Measurements from ENCODE around the gene BRI3. TPM values are rescaled to one million over a fixed set of nuclear protein-coding genes. Genes with fewer than 3 reads are reported as not detected.
A peak's percentile ranks its signal among the peaks of the same experiment; 100 is the strongest.

The BRI3 gene
- total RNA-seq, 1 donor = 59.6 TPM

GRCh38 chr7:98329100-98329790, 47.8 kb downstream of the BRI3 start:
- DNase-seq (ENCODE audit: low read depth) = peak; percentile 93
- no peak for TF ChIP-seq CTCF (IDR thresholded peaks at IDR 0.05; ENCODE audit: insufficient read depth, low read depth, low read length)
- H3K4me3 ChIP-seq (ENCODE audit: low read depth, low read length) = peak overlapping the region; percentile 22

GRCh38 chr7:98329791-98330373, 48.4 kb downstream of the BRI3 start:
- peak; percentile 92 for DNase-seq (ENCODE audit: low read depth)
- H3K4me3 ChIP-seq (ENCODE audit: low read depth, low read length) = no peak overlapping the region
- no peak for TF ChIP-seq CTCF (IDR thresholded peaks at IDR 0.05; ENCODE audit: insufficient read depth, low read depth, low read length)

GRCh38 chr7:98330926-98331529, 49.5 kb downstream of the BRI3 start:
- no peak for TF ChIP-seq CTCF (IDR thresholded peaks at IDR 0.05; ENCODE audit: insufficient read depth, low read depth, low read length)
- no peak for DNase-seq (ENCODE audit: low read depth)
- H3K4me3 ChIP-seq (ENCODE audit: low read depth, low read length) = no peak overlapping the region

- no peak for TF ChIP-seq CTCF (IDR thresholded peaks at IDR 0.05; ENCODE audit: insufficient read depth, low read depth, low read length)
- DNase-seq (ENCODE audit: low read depth) = no peak
- no peak overlapping the region for H3K4me3 ChIP-seq (ENCODE audit: low read depth, low read length)
These were observed 52.6 kb downstream of the BRI3 start for GRCh38 chr7:98334081-98334480.

- H3K4me3 ChIP-seq (ENCODE audit: low read depth, low read length) = no peak overlapping the region
- TF ChIP-seq CTCF (IDR thresholded peaks at IDR 0.05; ENCODE audit: insufficient read depth, low read depth, low read length) = no peak
- DNase-seq (ENCODE audit: low read depth) = no peak
These were observed 54.0 kb downstream of the BRI3 start for GRCh38 chr7:98335411-98335977.

GRCh38 chr7:98338441-98338840, 57.0 kb downstream of the BRI3 start:
- no peak overlapping the region for H3K4me3 ChIP-seq (ENCODE audit: low read depth, low read length)
- TF ChIP-seq CTCF (IDR thresholded peaks at IDR 0.05; ENCODE audit: insufficient read depth, low read depth, low read length) = no peak
- no peak for DNase-seq (ENCODE audit: low read depth)
